ENCODE measurements around the gene DIPK1B. TPM values are rescaled to one million over a fixed set of nuclear protein-coding genes. Genes with fewer than 3 reads are reported as not detected.

DIPK1B gene
- total and polyA plus RNA-seq, 2 donors (not counting 3 experiments of a cell fraction or from before 2014, with no cell fraction given): 253 to 441 TPM

DNA sequence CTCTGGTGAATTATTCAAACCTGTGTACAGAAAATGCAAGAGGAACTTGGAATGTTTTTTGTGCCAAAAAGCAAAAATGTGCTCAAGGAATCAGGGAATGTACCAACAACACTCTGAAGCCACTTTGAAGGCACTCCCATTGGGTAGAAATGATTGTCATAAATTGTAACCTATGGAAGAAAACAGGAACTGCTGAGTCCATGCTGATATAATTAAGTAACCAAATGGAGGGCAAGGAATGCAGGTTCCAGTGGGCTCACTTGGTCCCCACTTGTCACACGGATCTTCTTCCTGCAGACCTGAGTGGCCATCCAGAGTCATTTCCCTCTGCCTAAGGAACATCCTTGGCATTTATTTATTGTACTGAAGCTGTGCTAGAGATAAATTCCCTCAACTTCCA is 38.9 kb downstream of the DIPK1B start:
- H3K4me3 ChIP-seq (replicated peaks in 1 of 3; ENCODE audit: insufficient read depth in 1 of 3, low read depth in 1 of 3, low read length in 3 of 3): no peak overlapping the region
- CTCF ChIA-PET: interaction anchor here (2.3 kb wide), 1 partner anchor 9 kb away, joined by 7 read pairs; no protein-coding TSS in a partner anchor
- no peaks in the 10 kb centered on the region for H4K20me1 ChIP-seq (replicated peaks; ENCODE audit: control insufficient read depth, extremely low read depth, insufficient read depth, low read length)
- H3K9me3 ChIP-seq (replicated peaks; ENCODE audit: control insufficient read depth, insufficient read depth, low read length): no peaks in the 10 kb centered on the region
- no peaks in the 10 kb centered on the region for H3K36me3 ChIP-seq (ENCODE audit: control insufficient read depth in 2 of 2, extremely low read depth in 1 of 2, insufficient read depth in 2 of 2, low read length in 2 of 2)
- intact Hi-C loops (cut with micrococcal nuclease) (no loop called here), dilution Hi-C loops (cut with MboI; ENCODE audit: extremely low pct_ligation_motif_present, low sequenced_read_pairs) (no loop called here)
- H3K79me2 ChIP-seq (ENCODE audit: control insufficient read depth, insufficient read depth, low read length): no peaks in the 10 kb centered on the region
- DNase-seq (ENCODE audit: low read depth, low spot score) (no peak), FAIRE-seq (no peak)
- no peaks in the 10 kb centered on the region for H3K9me1 ChIP-seq (replicated peaks; ENCODE audit: control insufficient read depth, extremely low read depth, insufficient read depth, low read length)
- peaks cover 3 to 5% of the 10 kb centered on the region in 2 experiments for H3K27me3 ChIP-seq (ENCODE audit: control insufficient read depth in 2 of 2, insufficient read depth in 2 of 2, low read length in 2 of 2)
- H3K9ac ChIP-seq (replicated peaks; ENCODE audit: extremely low read depth, insufficient read depth, low read length): no peak overlapping the region
- POLR2A ChIA-PET: interaction anchor here (0.6 kb wide), 1 partner anchor 24 kb away, joined by 3 read pairs; no protein-coding TSS in a partner anchor
- no peak overlapping the region for H2AFZ ChIP-seq (ENCODE audit: low read depth, low read length)
- no peaks in the 10 kb centered on the region for H3K4me1 ChIP-seq (ENCODE audit: control insufficient read depth, extremely low read depth, insufficient read depth, low read length)
- no peak overlapping the region for H3K27ac ChIP-seq (ENCODE audit: insufficient read depth, low read depth, low read length)
- TF ChIP-seq FOS (IDR thresholded peaks at IDR 0.05; ENCODE audit: borderline replicate concordance, insufficient read depth, low read length): no peak
- TF ChIP-seq, protein P1, sequence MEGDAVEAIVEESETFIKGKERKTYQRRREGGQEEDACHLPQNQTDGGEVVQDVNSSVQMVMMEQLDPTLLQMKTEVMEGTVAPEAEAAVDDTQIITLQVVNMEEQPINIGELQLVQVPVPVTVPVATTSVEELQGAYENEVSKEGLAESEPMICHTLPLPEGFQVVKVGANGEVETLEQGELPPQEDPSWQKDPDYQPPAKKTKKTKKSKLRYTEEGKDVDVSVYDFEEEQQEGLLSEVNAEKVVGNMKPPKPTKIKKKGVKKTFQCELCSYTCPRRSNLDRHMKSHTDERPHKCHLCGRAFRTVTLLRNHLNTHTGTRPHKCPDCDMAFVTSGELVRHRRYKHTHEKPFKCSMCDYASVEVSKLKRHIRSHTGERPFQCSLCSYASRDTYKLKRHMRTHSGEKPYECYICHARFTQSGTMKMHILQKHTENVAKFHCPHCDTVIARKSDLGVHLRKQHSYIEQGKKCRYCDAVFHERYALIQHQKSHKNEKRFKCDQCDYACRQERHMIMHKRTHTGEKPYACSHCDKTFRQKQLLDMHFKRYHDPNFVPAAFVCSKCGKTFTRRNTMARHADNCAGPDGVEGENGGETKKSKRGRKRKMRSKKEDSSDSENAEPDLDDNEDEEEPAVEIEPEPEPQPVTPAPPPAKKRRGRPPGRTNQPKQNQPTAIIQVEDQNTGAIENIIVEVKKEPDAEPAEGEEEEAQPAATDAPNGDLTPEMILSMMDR (IDR thresholded peaks at IDR 0.05; ENCODE audit: extremely low read depth in 1 of 2, insufficient read depth in 1 of 2, low read depth in 1 of 2, low read length in 2 of 2): no peak
- no peak for TF ChIP-seq GATA2 (IDR thresholded peaks at IDR 0.05; ENCODE audit: insufficient read depth, insufficient read length, low read depth, low read length)
- no peak for TF ChIP-seq POLR2AphosphoS5 (IDR thresholded peaks at IDR 0.05; ENCODE audit: insufficient read depth, low read depth, low read length)
- TF ChIP-seq MYC (IDR thresholded peaks at IDR 0.05; ENCODE audit: low read depth, low read length): no peak
- TF ChIP-seq POLR2A (IDR thresholded peaks at IDR 0.05; ENCODE audit: low read depth, low read length): no peak
- no peak for TF ChIP-seq EZH2 (IDR thresholded peaks at IDR 0.05; ENCODE audit: borderline replicate concordance, low read depth, low read length, severe bottlenecking)
- no peak for TF ChIP-seq JUN (IDR thresholded peaks at IDR 0.05; ENCODE audit: borderline replicate concordance, insufficient read depth, insufficient read length, low read depth)
- TF ChIP-seq, protein P2, sequence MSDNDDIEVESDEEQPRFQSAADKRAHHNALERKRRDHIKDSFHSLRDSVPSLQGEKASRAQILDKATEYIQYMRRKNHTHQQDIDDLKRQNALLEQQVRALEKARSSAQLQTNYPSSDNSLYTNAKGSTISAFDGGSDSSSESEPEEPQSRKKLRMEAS (IDR thresholded peaks at IDR 0.05; ENCODE audit: insufficient read depth, insufficient read length): no peak
- H3K4me2 ChIP-seq (ENCODE audit: insufficient read depth, low read length): no peak overlapping the region
- BruUV-seq (replicated peaks): no TSS peak
